ENCODE results near the gene LYRM1. TPM values are rescaled to one million over a fixed set of nuclear protein-coding genes. Genes with fewer than 3 reads are reported as not detected.

LYRM1 gene
- total RNA-seq, 1 experiment from 2014 or later, result 48.2 TPM

DNA sequence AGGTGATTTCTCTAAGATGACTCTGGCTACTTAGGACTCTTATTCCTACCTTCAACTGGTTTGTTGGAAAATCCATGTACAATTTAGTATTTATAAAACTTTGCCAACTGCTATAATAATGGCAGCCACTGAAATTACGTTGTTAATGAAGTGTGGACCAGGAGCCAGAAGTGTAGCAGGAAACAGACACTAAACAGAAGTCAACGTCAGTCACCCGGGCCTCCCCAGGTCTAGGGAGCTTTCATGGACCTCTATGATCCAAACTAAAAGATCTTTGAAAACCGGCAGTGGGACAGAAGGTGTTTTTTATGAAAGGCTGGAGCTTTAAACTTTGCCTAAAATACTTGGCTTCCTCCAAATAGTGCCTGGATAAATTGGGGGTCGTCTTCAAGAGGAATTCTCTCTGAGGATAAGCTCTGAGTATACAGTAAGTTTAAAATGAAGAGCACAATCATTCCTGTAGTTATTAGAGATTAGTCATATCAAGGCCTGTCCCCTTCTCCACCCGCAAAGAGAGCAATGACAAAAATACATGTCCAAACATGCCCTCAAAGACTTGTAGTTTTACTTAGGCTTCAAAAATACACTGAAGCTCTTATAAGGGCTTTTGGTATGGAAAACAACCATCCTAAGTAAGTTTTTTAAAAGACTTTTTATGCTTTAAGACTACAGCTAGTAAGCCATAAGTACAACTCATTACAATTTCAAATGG, 35.0 kb upstream of the LYRM1 start:
- Histone ChIP-seq H3K4me1 (replicated peaks) (peaks cover 27% of the 10 kb centered on the region), H3K9me3 (replicated peaks) (no peaks in the 10 kb centered on the region), H3K4me3 (no peak overlapping the region), H3K27ac (peak overlapping the region; percentile 78), H3K27me3 (replicated peaks) (no peaks in the 10 kb centered on the region), H3K36me3 (peaks cover 20% of the 10 kb centered on the region)
- DNase-seq (ENCODE audit: low read depth in 1 of 2, low spot score in 2 of 2), result no peak

GRCh38 chr16:20866145-20866772, 34.3 kb upstream of the LYRM1 start:
- DNase-seq (ENCODE audit: low read depth in 1 of 2, low spot score in 2 of 2), result peak; percentile 81 to 89
- no peak overlapping the region for H3K4me3 ChIP-seq
- peaks cover 27% of the 10 kb centered on the region for H3K4me1 ChIP-seq (replicated peaks)
- no peaks in the 10 kb centered on the region for H3K27me3 ChIP-seq (replicated peaks)
- peak overlapping the region; percentile 78 for H3K27ac ChIP-seq
- no peaks in the 10 kb centered on the region for H3K9me3 ChIP-seq (replicated peaks)
- H3K36me3 ChIP-seq, result peaks cover 16% of the 10 kb centered on the region

GRCh38 chr16:20866801-20867200, 33.8 kb upstream of the LYRM1 start:
- Histone ChIP-seq H3K4me1 (replicated peaks) (peaks cover 27% of the 10 kb centered on the region), H3K4me3 (no peak overlapping the region), H3K27me3 (replicated peaks) (no peaks in the 10 kb centered on the region), H3K27ac (no peak overlapping the region; the same call in 1 of the 2 replicates), H3K36me3 (peaks cover 13% of the 10 kb centered on the region), H3K9me3 (replicated peaks) (no peaks in the 10 kb centered on the region)
- no peak for DNase-seq (ENCODE audit: low read depth in 1 of 2, low spot score in 2 of 2)

GRCh38 chr16:20867585-20867984, 33.0 kb upstream of the LYRM1 start:
- no peaks in the 10 kb centered on the region for H3K27me3 ChIP-seq (replicated peaks)
- H3K4me1 ChIP-seq (replicated peaks), result peaks cover 27% of the 10 kb centered on the region
- peaks cover 7% of the 10 kb centered on the region for H3K36me3 ChIP-seq
- H3K4me3 ChIP-seq, result no peak overlapping the region
- H3K27ac ChIP-seq, result no peak overlapping the region
- H3K9me3 ChIP-seq (replicated peaks), result no peaks in the 10 kb centered on the region
- DNase-seq (ENCODE audit: low read depth in 1 of 2, low spot score in 2 of 2), result no peak

GRCh38 chr16:20868890-20869289, 31.7 kb upstream of the LYRM1 start:
- Histone ChIP-seq H3K27me3 (replicated peaks) (no peaks in the 10 kb centered on the region), H3K9me3 (replicated peaks) (no peaks in the 10 kb centered on the region), H3K36me3 (peaks cover 3% of the 10 kb centered on the region), H3K27ac (no peak overlapping the region), H3K4me3 (no peak overlapping the region), H3K4me1 (replicated peaks) (peaks cover 36% of the 10 kb centered on the region)
- peak; percentile 20 to 55 for DNase-seq (ENCODE audit: low read depth in 1 of 2, low spot score in 2 of 2)

DNA sequence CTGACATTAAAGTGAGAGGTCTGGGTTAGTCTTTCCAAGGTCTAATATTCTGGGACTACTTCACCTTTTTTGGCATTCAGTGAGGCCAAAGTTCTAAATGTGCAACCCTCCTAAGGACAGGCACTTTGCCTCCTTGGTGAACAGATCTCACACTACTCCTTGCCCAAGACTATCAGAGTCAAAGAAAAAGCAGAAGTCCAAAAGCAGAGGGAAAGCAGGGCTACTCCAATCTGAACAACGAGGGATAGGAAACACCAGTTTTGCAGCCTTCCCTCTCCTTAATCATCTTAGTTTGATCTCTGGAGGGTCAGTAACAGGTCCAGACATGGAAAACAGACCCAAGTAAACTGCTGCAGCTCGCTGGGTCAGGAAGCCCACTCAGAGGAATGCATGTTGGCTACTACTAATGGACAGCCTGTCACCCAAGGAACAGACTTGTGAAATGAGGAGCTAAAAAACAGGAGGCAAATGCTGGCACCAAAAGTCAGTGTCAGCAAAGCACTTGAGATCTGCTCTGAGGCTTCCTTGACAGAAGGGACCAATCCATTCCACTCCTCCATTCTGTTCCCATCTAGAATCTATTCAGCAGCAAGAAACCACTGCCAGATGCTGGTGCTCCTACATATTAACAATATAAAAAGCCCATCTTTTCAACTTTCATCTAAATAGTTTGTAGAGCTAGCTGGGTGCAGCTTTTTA, 30.3 kb upstream of the LYRM1 start:
- peaks cover 44% of the 10 kb centered on the region for H3K4me1 ChIP-seq (replicated peaks)
- no peak overlapping the region for H3K27ac ChIP-seq

DNA sequence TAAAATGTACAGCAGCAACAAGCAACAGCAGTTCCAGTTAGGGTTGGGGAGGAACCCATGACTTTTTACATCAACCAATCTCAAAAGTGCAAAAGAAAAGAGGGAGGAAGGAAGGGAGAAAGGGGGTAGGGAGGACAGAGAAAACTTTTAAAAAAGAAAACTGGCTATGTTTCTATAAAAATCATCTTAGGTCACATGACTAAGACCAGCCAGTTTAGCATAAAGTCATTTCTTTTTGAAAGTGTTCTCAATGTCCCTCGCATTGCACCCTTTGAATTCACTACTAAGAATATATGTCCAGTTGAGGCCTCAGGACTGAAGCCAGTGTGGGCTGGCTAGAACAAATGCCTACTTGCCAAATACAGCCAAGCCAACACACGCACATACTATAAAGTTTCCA, 29.3 kb upstream of the LYRM1 start:
- no peaks in the 10 kb centered on the region for H3K9me3 ChIP-seq (replicated peaks)
- H3K4me3 ChIP-seq, result no peak overlapping the region
- no peak for DNase-seq (ENCODE audit: low read depth in 1 of 2, low spot score in 2 of 2)
- no peaks in the 10 kb centered on the region for H3K36me3 ChIP-seq
- no peaks in the 10 kb centered on the region for H3K27me3 ChIP-seq (replicated peaks)
- peaks cover 37% of the 10 kb centered on the region for H3K4me1 ChIP-seq (replicated peaks)
- no peak overlapping the region for H3K27ac ChIP-seq

More for the DNA sequence above, 30.3 kb upstream of the LYRM1 start:
- H3K4me3 ChIP-seq, result no peak overlapping the region
- no peak for DNase-seq (ENCODE audit: low read depth in 1 of 2, low spot score in 2 of 2)
- H3K36me3 ChIP-seq, result no peaks in the 10 kb centered on the region
- H3K9me3 ChIP-seq (replicated peaks), result no peaks in the 10 kb centered on the region
- no peaks in the 10 kb centered on the region for H3K27me3 ChIP-seq (replicated peaks)

DNA sequence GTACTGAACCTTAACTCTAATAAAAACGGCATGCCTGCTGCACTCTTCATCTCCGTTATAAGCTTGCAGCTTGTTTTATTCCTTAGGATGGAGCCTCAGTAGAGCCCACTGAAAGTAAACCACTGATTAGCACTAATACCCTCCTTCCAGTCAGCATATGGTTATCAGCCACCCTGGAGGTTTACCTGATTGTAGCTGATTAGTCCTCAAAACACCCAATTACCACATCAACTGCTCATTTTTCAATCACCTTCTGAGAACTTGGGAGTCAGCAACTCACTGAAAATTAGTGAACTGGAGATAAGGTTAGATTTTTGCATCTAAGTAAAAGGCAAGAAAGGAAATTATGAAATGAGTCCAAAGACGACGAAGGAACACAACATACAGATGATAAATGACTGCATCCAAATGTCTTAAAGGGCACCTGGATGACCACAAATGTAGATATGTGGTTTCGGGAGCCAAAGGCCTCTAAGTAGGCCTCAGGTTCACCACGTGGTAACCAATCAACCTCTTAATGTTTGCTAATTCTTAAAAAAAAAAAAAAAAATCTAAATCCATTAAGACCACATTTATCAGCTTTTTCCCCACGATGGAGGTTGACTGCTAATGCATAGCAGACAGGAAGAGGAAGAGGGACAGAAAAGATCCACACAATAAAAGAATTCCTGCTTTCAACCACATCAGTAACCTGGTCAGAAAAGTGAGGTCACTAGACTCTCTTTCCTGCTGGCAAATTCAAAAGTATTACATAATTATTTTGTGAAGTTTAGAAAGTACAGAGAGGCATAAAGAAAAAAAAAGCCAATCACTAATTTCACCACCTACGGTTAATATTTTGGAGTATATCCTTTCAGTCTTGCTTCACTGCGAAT, 28.4 kb upstream of the LYRM1 start:
- H3K27me3 ChIP-seq (replicated peaks), result no peaks in the 10 kb centered on the region
- H3K36me3 ChIP-seq, result no peaks in the 10 kb centered on the region
- H3K9me3 ChIP-seq (replicated peaks), result no peaks in the 10 kb centered on the region
- DNase-seq (ENCODE audit: low read depth in 1 of 2, low spot score in 2 of 2), result no peak
- H3K4me3 ChIP-seq, result no peak overlapping the region
- peaks cover 28% of the 10 kb centered on the region for H3K4me1 ChIP-seq (replicated peaks)
- no peak overlapping the region for H3K27ac ChIP-seq

- Histone ChIP-seq H3K27me3 (replicated peaks) (no peaks in the 10 kb centered on the region), H3K4me1 (replicated peaks) (peaks cover 28% of the 10 kb centered on the region), H3K27ac (peak overlapping the region; percentile 58), H3K4me3 (no peak overlapping the region), H3K36me3 (peaks cover 5% of the 10 kb centered on the region), H3K9me3 (replicated peaks) (no peaks in the 10 kb centered on the region)
- DNase-seq (ENCODE audit: low read depth in 1 of 2, low spot score in 2 of 2), result no peak
Observed at GRCh38 chr16:20873331-20873730, 27.2 kb upstream of the LYRM1 start.

- H3K27ac ChIP-seq, result peak overlapping the region; percentile 58
- peak in 1 of 2 experiments; percentile 15 for DNase-seq (ENCODE audit: low read depth in 1 of 2, low spot score in 2 of 2)
- peaks cover 33% of the 10 kb centered on the region for H3K4me1 ChIP-seq (replicated peaks)
- no peaks in the 10 kb centered on the region for H3K9me3 ChIP-seq (replicated peaks)
- no peak overlapping the region for H3K4me3 ChIP-seq
- H3K27me3 ChIP-seq (replicated peaks), result no peaks in the 10 kb centered on the region
- H3K36me3 ChIP-seq, result peaks cover 5% of the 10 kb centered on the region
Observed at GRCh38 chr16:20874088-20874581, 26.4 kb upstream of the LYRM1 start.

GRCh38 chr16:20875355-20875650, 25.3 kb upstream of the LYRM1 start:
- DNase-seq (ENCODE audit: low read depth in 1 of 2, low spot score in 2 of 2), result no peak
- no peaks in the 10 kb centered on the region for H3K27me3 ChIP-seq (replicated peaks)
- H3K4me3 ChIP-seq, result no peak overlapping the region
- peaks cover 39% of the 10 kb centered on the region for H3K4me1 ChIP-seq (replicated peaks)
- no peak overlapping the region for H3K27ac ChIP-seq
- H3K36me3 ChIP-seq, result peaks cover 5% of the 10 kb centered on the region
- H3K9me3 ChIP-seq (replicated peaks), result no peaks in the 10 kb centered on the region

DNA sequence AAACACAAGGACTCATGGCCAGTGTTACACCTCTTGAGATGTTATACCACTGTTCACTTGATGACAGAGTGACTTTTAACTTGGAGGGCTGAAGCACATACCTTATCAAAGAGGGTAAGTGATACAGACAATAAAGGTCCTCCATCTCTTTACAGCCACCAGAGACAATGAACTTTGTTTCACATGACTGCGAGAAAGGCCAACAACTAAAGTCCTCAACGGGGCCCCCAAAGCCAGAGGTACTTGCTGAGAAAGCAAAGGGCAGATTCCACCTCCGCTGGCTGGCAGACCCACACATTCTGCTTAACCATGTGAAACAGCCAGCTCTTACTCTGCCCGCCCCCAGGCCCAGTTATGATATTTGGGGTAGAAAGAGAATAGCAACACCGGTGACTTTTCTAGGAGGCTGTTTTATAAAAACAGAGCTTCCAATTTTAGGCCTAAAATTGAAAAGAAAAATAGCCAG, 21.9 kb upstream of the LYRM1 start:
- no peaks in the 10 kb centered on the region for H3K27me3 ChIP-seq (replicated peaks)
- no peak overlapping the region for H3K4me3 ChIP-seq
- H3K36me3 ChIP-seq, result peaks cover 8% of the 10 kb centered on the region
- no peaks in the 10 kb centered on the region for H3K9me3 ChIP-seq (replicated peaks)
- DNase-seq (ENCODE audit: low read depth in 1 of 2, low spot score in 2 of 2), result no peak
- peaks cover 48% of the 10 kb centered on the region for H3K4me1 ChIP-seq (replicated peaks)
- H3K27ac ChIP-seq, result peak overlapping the region; percentile 42
